ENCODE results near the gene BRIP1.

DNA sequence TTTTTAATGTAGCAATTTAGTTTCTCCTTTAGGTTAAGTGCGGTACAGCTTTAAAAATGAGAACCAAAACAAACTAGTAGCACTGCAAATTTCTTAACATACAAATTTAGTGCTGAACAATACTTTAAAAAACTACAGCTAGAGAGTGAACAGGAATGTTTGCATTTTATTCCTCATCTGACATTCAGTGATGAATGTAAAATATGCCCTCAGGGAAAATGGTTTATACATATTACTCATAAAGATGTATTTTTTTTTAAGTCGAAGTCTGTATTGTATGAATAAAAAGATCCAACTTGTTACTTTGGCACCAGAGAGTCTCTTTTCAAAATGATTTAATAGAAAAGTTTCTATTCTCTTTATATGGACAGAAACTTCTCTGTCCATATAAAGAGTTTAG, 96.8 kb downstream of the BRIP1 start:
- TF ChIP-seq, protein P1, sequence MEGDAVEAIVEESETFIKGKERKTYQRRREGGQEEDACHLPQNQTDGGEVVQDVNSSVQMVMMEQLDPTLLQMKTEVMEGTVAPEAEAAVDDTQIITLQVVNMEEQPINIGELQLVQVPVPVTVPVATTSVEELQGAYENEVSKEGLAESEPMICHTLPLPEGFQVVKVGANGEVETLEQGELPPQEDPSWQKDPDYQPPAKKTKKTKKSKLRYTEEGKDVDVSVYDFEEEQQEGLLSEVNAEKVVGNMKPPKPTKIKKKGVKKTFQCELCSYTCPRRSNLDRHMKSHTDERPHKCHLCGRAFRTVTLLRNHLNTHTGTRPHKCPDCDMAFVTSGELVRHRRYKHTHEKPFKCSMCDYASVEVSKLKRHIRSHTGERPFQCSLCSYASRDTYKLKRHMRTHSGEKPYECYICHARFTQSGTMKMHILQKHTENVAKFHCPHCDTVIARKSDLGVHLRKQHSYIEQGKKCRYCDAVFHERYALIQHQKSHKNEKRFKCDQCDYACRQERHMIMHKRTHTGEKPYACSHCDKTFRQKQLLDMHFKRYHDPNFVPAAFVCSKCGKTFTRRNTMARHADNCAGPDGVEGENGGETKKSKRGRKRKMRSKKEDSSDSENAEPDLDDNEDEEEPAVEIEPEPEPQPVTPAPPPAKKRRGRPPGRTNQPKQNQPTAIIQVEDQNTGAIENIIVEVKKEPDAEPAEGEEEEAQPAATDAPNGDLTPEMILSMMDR (conservative IDR thresholded peaks at IDR 0.05 in 1 of 2, IDR thresholded peaks at IDR 0.05 in 1 of 2; ENCODE audit: low read depth in 1 of 2, low read length in 2 of 2) = no peak
- no peak for TF ChIP-seq EZH2 (IDR thresholded peaks at IDR 0.05; ENCODE audit: low read length, missing control alignments)
